Left kidney (tissue), 2 donors: ENCODE measurements around the gene ATRN. TPM values are rescaled to one million over a fixed set of nuclear protein-coding genes. Genes with fewer than 3 reads are reported as not detected.
"Not testable (repeated sequence)": the region's sequence is repeated elsewhere in the genome, so short reads cannot be mapped to it uniquely, and the experiment has no call there.

Source experiments
- DNase-seq: peaks from one replicate; pipeline ENCODE4 v3.0.0-alpha.2; 2013
- polyA plus RNA-seq: library from polyadenylated mRNA; unstranded; fragments of 120-200 nt; gene quantifications from one replicate; pipeline ENCODE4 v1.2.1, GENCODE V29; 2013; ENCODE audit not compliant: insufficient read length

The ATRN gene
- polyA plus RNA-seq, 1 donor: 59.3 TPM

DNA sequence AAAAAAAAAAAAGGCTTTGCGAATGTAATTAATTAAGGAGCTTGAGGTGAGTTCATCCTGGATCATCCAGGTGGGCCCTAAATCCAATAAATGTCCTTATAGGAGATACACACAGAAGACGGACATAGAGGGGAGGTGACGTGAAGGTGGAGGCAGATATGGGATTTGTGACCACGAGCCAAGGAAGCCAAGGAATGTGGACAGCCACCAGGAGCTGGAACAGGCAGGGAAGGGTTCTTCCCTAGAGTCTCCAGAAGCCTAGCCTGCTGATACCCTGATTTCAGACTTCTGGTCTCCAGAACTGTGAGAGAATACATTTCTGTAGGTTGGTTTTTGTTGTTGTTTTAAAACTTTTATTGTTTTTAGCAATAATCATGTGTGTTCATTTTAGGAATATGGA, 6.7 kb upstream of the ATRN start:
- no peak for DNase-seq

DNA sequence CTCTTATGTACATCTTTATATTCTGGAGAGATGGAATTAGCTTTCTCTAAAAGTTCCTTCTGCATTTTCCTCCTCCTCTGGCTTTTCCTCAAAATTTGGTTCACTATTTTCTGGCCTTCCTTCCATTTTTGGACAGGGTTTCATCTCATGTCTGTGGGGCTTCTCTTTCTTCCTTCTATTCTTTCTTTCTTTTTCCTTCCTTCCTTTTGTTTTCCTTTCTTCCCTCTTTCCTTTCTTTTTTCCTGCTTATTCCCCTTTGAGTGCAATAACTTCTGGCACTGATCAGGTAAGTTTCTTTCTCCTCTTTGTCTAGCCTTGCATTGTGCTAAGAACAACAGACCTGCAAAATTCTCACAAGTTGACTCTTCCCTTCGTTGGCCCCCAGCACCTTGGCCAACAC, 5.5 kb upstream of the ATRN start:
- no peak for DNase-seq

DNA sequence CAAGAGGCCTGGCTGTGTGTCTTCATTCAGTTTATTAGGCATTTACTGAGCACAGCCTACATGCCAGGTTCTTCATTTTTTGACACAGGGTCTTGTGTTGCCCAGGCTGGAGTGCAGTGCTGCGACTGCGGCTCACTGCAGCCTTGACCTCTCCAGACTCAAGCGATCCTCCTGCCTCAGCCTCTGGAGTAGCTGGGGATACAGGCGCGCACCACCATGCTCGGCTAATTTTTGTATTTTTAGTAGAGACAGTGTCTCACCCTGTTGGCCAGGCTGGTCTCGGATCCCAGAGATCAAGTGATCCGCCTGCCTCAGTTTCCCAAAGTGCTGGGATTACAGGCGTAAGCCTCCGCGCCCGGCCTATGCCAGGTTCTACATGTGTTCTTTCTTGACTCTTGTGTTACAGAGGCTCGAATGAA, 601 bp upstream of the ATRN start:
- DNase-seq: no peak

DNA sequence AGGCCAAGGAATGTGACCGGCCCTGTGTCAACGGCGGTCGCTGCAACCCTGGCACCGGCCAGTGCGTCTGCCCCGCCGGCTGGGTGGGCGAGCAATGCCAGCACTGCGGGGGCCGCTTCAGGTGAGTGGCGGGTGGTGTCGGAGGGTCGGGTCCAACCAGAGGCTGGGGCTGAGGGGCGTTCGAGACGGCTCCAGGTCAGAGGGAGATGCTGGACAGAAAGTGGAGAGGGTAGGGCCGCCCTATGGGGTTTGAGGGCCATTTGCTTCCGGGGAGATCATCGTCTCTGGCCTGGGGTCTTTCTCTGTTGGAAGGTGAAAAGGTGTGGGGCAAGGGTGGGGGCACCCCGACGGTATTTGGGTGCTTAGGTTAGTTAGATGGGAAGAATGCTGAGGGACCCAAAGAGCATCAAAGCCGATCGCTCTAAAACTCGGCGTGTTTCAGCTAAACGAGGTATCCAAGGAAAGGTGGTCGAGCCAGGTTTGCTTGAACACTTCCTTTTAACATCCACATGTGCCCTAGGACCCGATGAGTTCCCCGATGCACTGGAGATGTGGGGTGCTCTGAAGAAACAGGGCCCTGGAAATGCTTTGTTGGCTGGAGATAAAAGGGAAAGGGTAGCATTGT, 691 bp downstream of the ATRN start:
- no peak for DNase-seq

DNA sequence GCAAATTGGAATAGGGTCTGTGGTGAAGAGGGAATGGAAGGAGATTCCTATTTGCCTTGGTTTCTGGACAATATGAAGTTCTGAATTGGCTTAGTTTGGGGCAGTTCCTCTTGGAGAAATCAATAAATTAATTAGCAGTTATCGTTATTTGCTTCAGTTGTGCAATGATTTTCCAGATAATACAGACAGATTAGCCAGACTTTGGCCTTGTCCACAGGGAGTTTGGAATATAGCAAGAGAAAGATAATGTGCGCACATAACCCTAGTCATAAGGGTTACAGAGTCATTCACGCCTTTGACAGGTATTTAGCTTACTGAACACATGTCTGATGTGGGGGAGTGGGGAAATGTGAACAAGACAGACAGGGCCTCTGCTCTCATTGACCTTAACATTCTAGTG, 1.3 kb downstream of the ATRN start:
- DNase-seq: no peak

DNA sequence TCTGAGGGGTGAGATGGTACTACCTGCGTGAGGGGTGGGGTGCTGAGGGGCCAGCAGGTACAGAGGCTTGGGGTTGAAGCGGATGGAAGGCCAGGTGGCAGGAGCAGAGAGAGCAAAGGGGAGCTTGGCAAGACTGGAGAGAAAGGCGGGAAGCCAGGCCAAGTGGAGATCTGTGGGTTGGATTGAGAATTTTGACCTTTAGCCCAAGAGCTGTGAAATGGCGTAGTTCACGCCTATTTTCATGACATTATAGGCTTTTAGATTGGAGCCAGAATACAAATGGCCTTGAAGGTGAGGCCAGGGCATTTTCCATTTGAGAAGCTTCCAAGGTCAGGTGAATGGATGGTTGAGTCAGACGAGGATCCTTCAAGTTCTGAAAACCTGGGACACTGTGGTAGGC, 2.5 kb downstream of the ATRN start:
- no peak for DNase-seq

DNA sequence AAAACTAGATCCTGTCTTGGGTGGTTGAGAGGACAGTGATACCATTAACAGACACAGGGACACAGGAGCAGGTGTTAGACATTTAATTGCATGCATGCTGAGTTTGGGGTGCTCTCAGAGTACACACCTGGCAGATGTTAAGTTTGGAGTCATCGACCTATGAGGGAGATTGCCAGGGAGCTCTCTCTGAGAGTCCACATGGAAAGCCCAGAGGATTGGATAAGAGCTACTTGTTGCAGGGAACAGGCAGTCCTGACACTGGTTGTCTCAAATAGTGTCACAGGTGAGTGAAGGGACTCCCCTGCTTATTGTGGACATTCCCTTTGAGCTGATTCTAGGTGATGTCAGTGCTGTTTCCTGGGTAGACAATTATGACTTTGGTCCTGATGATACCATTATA, 3.1 kb downstream of the ATRN start:
- no peak for DNase-seq

DNA sequence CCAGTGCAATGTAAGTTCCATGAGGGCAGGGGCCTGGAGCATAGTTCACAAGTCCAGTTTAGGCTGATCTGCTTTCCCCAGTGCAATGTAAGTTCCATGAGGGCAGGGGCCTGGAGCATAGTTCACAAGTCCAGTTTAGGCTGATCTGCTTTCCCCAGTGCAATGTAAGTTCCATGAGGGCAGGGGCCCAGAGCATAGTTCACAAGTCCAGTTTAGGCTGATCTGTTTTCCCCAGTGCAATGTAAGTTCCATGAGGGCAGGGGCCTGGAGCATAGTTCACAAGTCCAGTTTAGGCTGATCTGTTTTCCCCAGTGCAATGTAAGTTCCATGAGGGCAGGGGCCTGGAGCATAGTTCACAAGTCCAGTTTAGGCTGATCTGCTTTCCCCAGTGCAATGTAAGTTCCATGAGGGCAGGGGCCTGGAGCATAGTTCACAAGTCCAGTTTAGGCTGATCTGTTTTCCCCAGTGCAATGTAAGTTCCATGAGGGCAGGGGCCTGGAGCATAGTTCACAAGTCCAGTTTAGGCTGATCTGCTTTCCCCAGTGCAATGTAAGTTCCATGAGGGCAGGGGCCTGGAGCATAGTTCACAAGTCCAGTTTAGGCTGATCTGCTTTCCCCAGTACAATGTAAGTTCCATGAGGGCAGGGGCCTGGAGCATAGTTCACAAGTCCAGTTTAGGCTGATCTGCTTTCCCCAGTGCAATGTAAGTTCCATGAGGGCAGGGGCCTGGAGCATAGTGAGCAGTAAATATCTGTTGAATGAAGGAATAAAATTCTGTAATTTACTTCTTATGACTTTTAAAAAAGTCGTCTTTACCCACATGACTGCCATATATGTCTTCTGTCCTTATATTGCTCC, 6.4 kb downstream of the ATRN start:
- not testable (repeated sequence) for DNase-seq

DNA sequence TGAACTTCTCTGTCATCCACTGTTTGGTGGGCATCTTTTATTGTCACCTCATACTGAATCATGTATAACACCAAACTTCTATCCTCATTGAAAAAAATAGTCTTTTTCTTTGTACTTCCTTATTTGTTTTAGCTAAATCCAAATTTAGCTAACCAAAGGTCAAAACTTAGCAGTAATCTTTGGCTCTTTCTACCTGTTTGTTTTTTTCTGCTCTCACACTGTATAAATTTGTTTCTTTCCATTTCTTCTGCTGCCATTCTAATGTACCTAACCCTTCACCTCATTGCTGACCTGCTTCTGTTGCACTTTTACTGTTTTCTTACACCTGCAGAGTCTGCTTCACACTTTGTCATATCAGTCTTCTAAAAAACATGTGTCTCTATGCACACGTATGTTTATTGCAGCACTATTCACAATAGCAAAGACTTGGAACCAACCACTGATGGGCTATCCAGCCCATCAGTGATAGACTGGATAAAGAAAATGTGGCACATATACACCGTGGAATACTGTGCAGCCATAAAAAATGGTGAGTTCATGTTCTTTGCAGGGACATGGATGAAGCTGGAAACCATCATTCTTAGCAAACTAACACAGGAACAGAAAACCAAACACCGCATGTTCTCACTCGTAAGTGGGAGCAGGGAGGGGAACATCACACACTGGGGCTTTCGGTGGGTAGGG, 7.2 kb downstream of the ATRN start:
- no peak for DNase-seq

DNA sequence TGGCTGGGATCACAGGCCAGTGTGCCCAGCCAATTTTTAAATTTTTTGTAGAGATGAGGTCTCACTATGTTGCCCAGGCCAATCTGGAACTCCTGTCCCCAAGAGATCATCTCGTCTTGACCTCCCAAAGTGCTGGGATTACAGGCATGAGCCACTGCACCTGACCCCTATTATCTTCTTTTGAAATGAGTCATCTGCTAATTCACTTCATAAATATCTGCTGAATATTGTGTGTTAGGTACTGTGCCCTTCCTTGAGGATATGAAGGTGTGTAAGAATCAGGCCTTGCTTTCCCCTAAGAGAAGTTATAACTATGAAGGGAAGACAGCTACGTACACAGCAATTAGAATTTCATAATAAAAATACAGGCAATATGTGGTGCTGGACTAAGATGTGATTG, 8.2 kb downstream of the ATRN start:
- DNase-seq: no peak

DNA sequence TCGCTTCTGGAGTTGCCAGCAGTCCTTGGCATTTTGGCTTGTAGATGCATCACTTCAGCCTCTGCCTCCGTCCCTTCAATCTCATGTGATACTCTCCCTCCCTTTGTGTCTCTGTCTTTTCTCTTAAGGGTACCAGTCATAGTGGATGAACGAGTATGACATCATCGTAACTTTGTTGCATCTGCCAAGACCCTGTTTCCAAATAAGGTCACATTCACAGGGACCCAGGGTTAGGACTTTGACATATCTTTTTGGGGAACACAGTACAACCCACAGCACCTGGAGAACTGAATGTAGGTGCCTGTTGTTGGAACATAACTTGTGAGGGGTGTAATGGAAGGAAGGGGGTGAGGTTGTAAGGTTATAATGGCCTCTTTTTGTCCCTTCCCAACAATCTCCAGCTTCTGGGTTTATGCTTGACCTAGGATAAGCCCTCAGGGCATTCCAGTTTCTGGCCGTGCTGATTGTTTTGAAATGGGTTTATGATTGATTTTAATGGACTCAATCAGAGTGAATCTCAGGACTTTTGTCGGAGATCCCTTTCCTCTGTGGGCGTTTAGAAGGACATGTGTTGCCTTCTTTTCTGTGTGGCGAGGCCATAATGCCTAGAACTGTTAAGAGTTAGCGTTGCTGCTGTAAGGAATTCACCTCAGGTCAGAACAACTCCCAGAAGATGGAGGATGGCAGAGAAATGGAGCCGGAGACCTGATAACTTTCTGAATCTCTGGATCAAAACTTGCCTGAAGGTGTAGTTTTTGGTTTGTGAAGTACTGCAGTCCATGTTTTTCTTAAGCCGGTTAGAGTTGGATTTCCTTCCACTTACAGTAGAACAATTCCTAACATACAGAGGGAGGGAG, 9.2 kb downstream of the ATRN start:
- no peak for DNase-seq

DNA sequence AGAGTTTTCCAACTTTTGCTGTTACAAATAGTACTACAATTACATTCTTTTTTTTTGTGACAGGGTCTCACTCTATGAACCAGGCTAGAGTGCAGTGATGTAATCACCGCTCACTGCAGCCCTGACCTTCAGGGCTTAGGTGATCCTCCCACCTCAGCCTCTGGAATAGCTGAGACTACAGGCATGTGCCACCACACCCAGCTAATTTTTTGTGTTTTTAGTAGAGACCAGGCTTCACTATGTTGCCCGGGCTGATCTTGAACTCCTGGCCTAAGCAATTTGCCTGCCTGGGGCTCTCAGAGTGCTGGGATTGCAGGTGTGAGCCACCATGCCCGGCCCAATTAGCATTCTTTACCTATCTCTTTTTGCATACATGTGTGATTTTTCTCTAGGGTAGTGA, 12.5 kb downstream of the ATRN start:
- no peak for DNase-seq

DNA sequence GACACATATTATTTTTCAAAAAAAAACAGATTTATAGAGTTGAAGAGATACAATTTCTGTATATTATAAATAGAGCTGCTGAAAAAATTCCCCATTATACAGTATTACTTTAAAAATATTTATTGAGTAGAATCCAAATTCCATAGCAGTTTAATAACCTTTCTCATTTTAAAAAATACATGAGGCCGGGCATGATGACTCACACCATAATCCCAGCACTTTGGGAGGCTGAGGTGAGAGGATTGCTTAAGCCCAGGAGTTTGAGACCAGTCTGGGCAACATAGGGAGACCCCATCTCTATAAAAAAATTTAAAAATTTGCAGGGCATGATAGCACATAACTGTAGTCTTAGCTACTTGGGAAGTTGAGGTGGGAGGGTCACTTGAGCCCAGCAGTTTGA, 13.0 kb downstream of the ATRN start:
- DNase-seq: no peak

DNA sequence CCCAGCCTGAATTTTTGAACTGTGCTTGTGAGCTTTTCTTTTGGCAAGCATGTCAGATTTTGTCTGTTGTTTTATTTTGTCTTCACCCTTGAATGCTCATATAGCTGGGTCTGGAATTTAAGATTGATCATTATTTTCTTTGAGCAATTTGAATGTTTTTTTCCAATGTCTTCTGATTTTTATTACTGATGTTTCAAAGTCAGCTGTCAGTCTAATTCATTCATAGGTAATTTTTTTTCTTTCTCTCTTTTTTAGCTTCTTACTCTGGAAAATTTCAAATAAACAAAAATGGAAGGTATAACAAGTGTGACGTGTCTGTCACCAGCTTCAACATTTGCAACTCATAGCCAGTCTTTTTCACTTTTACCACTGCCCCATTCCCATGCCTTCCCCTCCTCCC, 15.1 kb downstream of the ATRN start:
- DNase-seq: no peak

DNA sequence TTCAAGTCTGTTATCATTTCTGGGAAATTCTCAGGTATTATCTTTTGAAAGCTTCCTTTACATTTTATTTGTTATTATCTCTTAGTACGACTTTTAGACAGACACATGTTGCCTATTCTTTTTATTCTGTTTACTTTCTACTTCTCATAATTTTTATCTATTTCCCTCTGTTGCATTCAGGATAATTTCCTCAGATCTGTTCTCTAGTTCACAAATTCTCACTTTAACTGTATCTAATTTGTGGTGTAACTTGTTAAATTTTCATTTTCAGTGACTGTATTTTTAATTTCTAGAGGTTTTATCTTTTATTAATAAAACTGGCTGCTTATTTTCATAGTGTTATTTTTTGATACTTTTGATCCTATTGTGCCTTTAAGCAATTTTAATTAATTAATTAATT, 16.0 kb downstream of the ATRN start:
- DNase-seq: no peak

DNA sequence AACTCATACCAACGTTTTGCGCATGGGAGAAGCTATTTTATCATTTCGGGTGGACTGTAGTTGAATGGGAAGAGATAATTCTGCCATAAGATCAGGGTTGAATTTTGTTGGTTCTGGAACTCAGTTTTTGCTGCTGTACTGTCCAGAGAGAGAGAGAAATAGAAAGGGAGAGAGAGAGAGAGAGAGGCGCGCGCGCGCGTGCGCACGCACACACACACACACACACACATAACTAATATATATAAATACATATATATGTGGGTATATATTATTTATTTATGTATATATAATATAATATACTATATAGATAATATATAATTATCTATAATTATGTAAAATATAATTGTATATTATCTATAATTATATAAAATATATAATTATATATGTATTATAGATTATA, 21.9 kb downstream of the ATRN start:
- DNase-seq: no peak

DNA sequence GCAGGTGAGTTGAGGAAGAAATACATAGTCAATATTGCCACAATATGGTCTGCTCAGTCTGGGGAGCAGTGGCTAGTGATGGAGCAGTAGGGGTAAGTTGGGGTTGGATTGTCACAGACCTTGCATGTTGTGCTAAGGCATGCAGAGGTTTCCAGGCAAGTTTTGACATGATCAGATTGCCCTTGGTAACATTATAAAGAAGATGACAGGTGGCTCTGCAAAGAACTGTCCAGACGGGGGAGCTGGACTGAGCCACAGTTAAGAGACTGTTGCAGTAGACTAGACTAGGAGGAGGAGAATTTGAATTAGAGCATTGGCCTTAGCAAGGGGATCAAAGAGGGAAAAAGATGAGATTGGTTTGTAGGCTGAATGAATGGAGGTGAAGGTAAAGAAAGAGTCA, 23.4 kb downstream of the ATRN start:
- no peak for DNase-seq

DNA sequence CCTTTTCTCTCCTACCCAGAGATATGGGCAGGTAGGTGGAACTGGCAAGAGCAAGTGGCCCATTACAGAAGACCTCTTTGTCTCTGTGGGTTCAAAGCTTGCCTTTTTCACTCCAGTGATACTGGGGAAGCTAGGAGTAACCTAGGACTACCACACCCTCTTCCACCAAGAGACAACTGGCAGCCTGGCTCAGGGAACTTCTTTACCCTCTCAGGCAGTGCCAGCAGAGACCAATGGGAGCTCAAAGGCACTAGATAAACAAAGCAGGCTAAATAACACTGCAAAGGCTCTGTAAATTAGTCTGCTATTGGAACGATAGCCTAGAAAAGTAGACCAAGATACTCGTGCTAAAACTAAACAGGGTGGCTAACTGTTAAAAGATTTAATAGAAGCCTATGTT, 32.1 kb downstream of the ATRN start:
- no peak for DNase-seq

DNA sequence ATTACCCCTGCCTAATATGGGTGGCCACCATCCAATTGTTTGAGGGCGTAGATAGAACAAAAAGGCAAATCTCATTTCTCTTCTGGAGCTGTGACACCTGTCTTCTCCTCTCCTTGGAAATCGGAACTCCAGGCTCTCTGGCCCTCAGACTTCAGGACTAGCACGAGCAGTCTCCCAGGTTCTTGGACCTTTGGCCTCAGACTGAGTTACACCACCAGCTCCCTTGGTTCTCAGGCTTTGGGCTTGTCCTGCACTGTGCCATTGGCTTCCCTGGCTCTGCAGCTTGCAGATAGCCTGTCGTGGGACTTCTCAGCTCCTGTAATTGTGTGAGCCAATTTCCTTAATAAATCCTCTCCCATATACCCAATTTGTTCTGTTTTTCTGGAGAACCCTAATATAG, 34.3 kb downstream of the ATRN start:
- no peak for DNase-seq

DNA sequence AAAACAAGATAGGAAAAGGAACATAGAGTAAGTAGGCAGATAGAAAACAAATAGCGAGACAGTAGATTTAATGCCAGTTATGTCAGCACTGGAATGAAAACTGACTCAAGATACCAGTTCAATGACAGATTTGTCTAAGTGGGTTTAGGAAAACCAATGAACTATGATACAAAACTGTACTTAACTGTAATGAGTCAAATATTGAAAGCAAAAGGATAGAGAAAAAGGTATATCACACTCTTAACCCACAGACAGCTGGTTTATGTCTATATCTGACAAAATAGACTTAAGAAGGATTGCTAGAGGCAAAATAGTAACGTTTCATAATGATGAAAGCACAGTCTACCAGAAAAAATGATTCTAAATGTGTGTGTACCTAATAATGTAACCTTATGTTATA, 38.2 kb downstream of the ATRN start:
- no peak for DNase-seq

DNA sequence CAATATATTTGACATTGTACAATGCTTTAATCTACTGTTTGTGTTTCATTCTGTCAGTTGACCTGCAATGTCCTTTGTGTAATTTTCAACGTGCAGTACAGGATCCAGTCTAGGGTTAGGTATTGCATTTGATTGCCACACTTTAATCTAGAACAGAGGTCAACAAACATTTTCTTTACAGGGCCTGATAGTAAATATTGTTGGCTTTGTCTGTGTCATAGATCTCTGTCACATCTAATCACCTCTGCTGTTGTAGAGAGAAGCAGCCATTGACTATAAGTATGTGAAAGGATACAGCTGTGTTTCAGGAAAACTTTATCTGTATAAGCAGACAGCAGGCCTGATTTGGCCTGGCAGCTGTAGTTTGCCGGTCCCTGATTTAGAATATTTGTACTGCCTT, 39.3 kb downstream of the ATRN start:
- DNase-seq: no peak

DNA sequence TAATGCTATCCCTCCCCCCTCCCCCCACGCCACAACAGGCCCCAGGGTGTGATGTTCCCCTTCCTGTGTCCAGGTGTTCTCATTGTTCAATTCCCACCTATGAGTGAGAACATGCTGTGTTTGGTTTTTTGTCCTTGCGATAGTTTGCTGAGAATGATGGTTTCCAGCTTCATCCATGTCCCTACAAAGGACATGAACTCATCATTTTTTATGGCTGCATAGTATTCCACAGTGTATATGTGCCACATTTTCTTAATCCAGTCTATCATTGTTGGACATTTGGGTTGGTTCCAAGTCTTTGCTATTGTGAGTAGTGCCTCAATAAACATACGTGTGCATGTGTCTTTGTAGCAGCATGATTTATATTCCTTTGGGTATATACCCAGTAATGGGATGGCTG, 41.4 kb downstream of the ATRN start:
- not testable (repeated sequence) for DNase-seq
